Endothelial cell of umbilical vein (primary cell): ENCODE measurements around the gene CD34. TPM values are rescaled to one million over a fixed set of nuclear protein-coding genes. Genes with fewer than 3 reads are reported as not detected.

Experiments
- BruUV-seq: library from RNA; stranded (reverse); fragments of 400-500 nt; replicated peaks from 2 replicates; lab custom pipeline; 2021; lab: Mats Ljungman, UMichigan
- CTCF ChIA-PET: fragments of 300-600, 350-600 bp; sonication (Branson Sonifier 250); formaldehyde crosslinking; loops from one replicate; lab custom pipeline; 2021; ENCODE audit warnings: antibody characterized with exemption, inconsistent platforms; lab: Charles Lee
- POLR2A ChIA-PET: fragments of 300-600, 350-600 bp; sonication (Branson Sonifier 250); formaldehyde crosslinking; loops from one replicate; lab custom pipeline; 2021; ENCODE audit warnings: antibody characterized with exemption, inconsistent platforms; lab: Charles Lee
- DNase-seq: peaks from one replicate; pipeline ENCODE4 v3.0.0-alpha.2; 2011; ENCODE audit warnings: low read depth, low spot score
- FAIRE-seq: peaks from 2 replicates; lab custom pipeline; 2011; peaks lifted over from hg19 to GRCh38; lab: Jason Lieb, UNC
- H2AFZ ChIP-seq: 2 replicates; pipeline ENCODE4 v1.6.0; 2012; ENCODE audit warnings: low read depth, low read length, control low read depth, inconsistent platforms
- H3K27ac ChIP-seq: 2 replicates; pipeline ENCODE4 v1.5.1; 2011; ENCODE audit warnings: low read depth, mild to moderate bottlenecking, control low read depth, low read length, moderate library complexity; ENCODE audit not compliant: insufficient read depth
- H3K27me3 ChIP-seq, 2 experiments: 2 replicates each; pipeline versions ENCODE4 v1.6.0 to v1.6.1; 2011; ENCODE audit warnings: low read length in 2 of 2, mixed read lengths in 1 of 2; ENCODE audit not compliant: control insufficient read depth in 2 of 2, insufficient read depth in 2 of 2
- H3K36me3 ChIP-seq, 2 experiments: 2 replicates in 1 of 2; 3 replicates in 1 of 2; pipeline ENCODE4 v1.5.1; 2011; ENCODE audit warnings: low read length in 2 of 2, mild to moderate bottlenecking in 1 of 2, moderate library complexity in 1 of 2; ENCODE audit not compliant: control insufficient read depth in 2 of 2, insufficient read depth in 2 of 2; ENCODE audit errors: extremely low read depth in 1 of 2
- H3K4me1 ChIP-seq: 3 replicates; pipeline ENCODE4 v1.5.1; 2011; ENCODE audit warnings: mild to moderate bottlenecking, low read length; ENCODE audit not compliant: control insufficient read depth, insufficient read depth; ENCODE audit errors: extremely low read depth
- H3K4me2 ChIP-seq: 2 replicates; pipeline ENCODE4 v1.6.1; 2011; ENCODE audit warnings: low read length, control low read depth, mixed read lengths; ENCODE audit not compliant: insufficient read depth
- H3K4me3 ChIP-seq, 3 experiments: fragments of 200-600 bp in 1 of 3; sonication (generic), shearing (Covaris generic) in 1 of 3; replicated peaks in 1 of 3; 2 replicates each; pipeline ENCODE4 v1.5.1; 2011 to 2016; ENCODE audit warnings: control low read depth in 3 of 3, low read length in 3 of 3, mild to moderate bottlenecking in 2 of 3, inconsistent platforms in 1 of 3, low read depth in 1 of 3, moderate library complexity in 1 of 3; ENCODE audit not compliant: insufficient read depth in 1 of 3
- H3K79me2 ChIP-seq: 2 replicates; pipeline ENCODE4 v1.6.0; 2012; ENCODE audit warnings: low read length, inconsistent platforms; ENCODE audit not compliant: control insufficient read depth, insufficient read depth
- H3K9ac ChIP-seq: replicated peaks from 2 replicates; pipeline ENCODE3; 2011; ENCODE audit warnings: low read length, control low read depth; ENCODE audit not compliant: insufficient read depth; ENCODE audit errors: extremely low read depth
- H3K9me1 ChIP-seq: replicated peaks from 3 replicates; pipeline ENCODE4 v1.6.0; 2011; ENCODE audit warnings: mild to moderate bottlenecking, low read length; ENCODE audit not compliant: control insufficient read depth, insufficient read depth; ENCODE audit errors: extremely low read depth
- H3K9me3 ChIP-seq: replicated peaks from 2 replicates; pipeline ENCODE4 v1.5.1; 2012; ENCODE audit warnings: low read length, inconsistent platforms; ENCODE audit not compliant: control insufficient read depth, insufficient read depth
- H4K20me1 ChIP-seq: replicated peaks from 2 replicates; pipeline ENCODE3; 2011; ENCODE audit warnings: mild to moderate bottlenecking, low read length; ENCODE audit not compliant: control insufficient read depth, insufficient read depth; ENCODE audit errors: extremely low read depth
- EZH2 ChIP-seq: IDR thresholded peaks from 2 replicates; pipeline ENCODE4 v1.6.1; 2012; ENCODE audit warnings: borderline replicate concordance, low read depth, mild to moderate bottlenecking, moderate library complexity, low read length, inconsistent platforms; ENCODE audit not compliant: severe bottlenecking
- FOS ChIP-seq: IDR thresholded peaks from 2 replicates; pipeline ENCODE4 v1.6.1; 2011; ENCODE audit warnings: mild to moderate bottlenecking, low read length, moderate library complexity, borderline replicate concordance; ENCODE audit not compliant: insufficient read depth
- GATA2 ChIP-seq: IDR thresholded peaks from 2 replicates; pipeline ENCODE4 v1.7.0; 2011; ENCODE audit warnings: low read depth, mild to moderate bottlenecking, moderate library complexity, mixed read lengths, low read length; ENCODE audit not compliant: insufficient read length, insufficient read depth
- JUN ChIP-seq: IDR thresholded peaks from 2 replicates; pipeline ENCODE4 v1.6.1; 2011; ENCODE audit warnings: borderline replicate concordance, low read depth; ENCODE audit not compliant: insufficient read length, insufficient read depth
- POLR2A ChIP-seq: IDR thresholded peaks from 2 replicates; pipeline ENCODE4 v1.6.1; 2012; ENCODE audit warnings: low read depth, mild to moderate bottlenecking, control low read depth, low read length
- POLR2AphosphoS5 ChIP-seq: IDR thresholded peaks from 2 replicates; pipeline ENCODE4 v1.6.1; 2012; ENCODE audit warnings: low read depth, mild to moderate bottlenecking, control low read depth, low read length, moderate library complexity; ENCODE audit not compliant: insufficient read depth
- dilution Hi-C: fragments of 300-500 bp; cut with MboI; formaldehyde crosslinking; loops from one replicate; pipeline ENCODE4 v1.15.0; 2019; ENCODE audit warnings: low sequenced_read_pairs; ENCODE audit not compliant: extremely low pct_ligation_motif_present
- intact Hi-C: fragments of 100-400 bp; cut with micrococcal nuclease; formaldehyde crosslinking; loops from one replicate; pipeline ENCODE4 v1.10.0; 2022
- polyA plus RNA-seq, 4 experiments: library from polyadenylated mRNA; depleted of rRNA in 3 of 4; stranded (reverse) in 3 of 4; unstranded in 1 of 4; fragments of >200 nt; gene quantifications; 2 replicates each; pipeline versions ENCODE4 v1.2.1 to v1.2.3, GENCODE V29; 2011 to 2012; ENCODE audit warnings: missing spikeins in 1 of 4
- total RNA-seq: library from RNA; stranded (reverse); gene quantifications from 2 replicates; pipeline ENCODE4 v1.2.3, GENCODE V29; 2021
- TF ChIP-seq, protein P1 (sequence below), 2 donors: IDR thresholded peaks; 1 replicate in 1 of 2; 2 replicates in 1 of 2; pipeline ENCODE4 v1.5.1; 2011; ENCODE audit warnings: low read length in 2 of 2, mild to moderate bottlenecking in 2 of 2, moderate library complexity in 2 of 2, control low read depth in 1 of 2, inconsistent platforms in 1 of 2, low read depth in 1 of 2; ENCODE audit not compliant: insufficient read depth in 1 of 2; ENCODE audit errors: extremely low read depth in 1 of 2
- TF ChIP-seq, protein P2 (sequence below): IDR thresholded peaks from 2 replicates; pipeline ENCODE4 v1.6.1; 2011; ENCODE audit not compliant: insufficient read depth, insufficient read length

The CD34 gene
- total and polyA plus RNA-seq, 2 donors (not counting 3 experiments of a cell fraction or from before 2014, with no cell fraction given), result 102 to 174 TPM

DNA sequence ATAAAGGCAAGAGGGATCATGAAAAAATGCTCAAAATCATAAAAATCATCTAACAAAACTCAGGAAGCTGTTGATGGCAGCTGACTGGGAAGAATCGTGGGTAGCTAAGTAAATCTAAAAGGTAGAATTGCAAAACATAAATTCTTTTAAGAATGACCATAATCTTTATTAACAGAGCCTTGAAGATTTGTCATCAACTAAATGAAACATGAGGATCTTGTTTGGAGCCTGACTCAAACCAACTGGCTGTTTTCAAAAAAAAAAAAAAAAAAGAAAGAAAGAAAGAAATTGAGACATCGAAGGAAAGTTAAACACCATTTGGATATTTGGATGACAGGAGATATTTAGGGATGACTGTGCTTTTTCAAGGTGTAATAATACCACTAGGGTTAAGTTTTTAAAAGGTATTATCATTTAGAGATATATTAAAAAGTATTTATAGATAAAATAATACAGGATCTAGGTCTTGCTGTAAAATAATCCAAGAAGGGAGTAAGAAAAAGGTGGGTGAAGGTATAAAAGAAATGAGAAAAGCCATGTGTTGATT, 48.6 kb downstream of the CD34 start:
- H3K4me1 ChIP-seq, result peaks cover 29% of the 10 kb centered on the region
- H3K36me3 ChIP-seq, result peaks cover 9 to 23% of the 10 kb centered on the region in 2 experiments
- ChIA-PET POLR2A (interaction anchor here (0.7 kb wide), 1 partner anchor 21 kb away, joined by 6 read pairs; no protein-coding TSS in a partner anchor), CTCF (interaction anchor here (0.8 to 19.1 kb wide), 4 partner anchors 13 to 136 kb away, joined by 3 to 634 read pairs (median 4); no protein-coding TSS in a partner anchor)
- H4K20me1 ChIP-seq, result no peaks in the 10 kb centered on the region
- intact Hi-C loops (no loop called here), dilution Hi-C loops (no loop called here)
- no peaks in the 10 kb centered on the region for H3K27me3 ChIP-seq
- H3K4me2 ChIP-seq, result no peak overlapping the region
- H3K9me3 ChIP-seq, result no peaks in the 10 kb centered on the region
- peaks cover 67% of the 10 kb centered on the region for H3K79me2 ChIP-seq
- TF ChIP-seq JUN (no peak), FOS (no peak), POLR2A (no peak), EZH2 (no peak), POLR2AphosphoS5 (no peak), GATA2 (no peak)
- TF ChIP-seq, protein P1, sequence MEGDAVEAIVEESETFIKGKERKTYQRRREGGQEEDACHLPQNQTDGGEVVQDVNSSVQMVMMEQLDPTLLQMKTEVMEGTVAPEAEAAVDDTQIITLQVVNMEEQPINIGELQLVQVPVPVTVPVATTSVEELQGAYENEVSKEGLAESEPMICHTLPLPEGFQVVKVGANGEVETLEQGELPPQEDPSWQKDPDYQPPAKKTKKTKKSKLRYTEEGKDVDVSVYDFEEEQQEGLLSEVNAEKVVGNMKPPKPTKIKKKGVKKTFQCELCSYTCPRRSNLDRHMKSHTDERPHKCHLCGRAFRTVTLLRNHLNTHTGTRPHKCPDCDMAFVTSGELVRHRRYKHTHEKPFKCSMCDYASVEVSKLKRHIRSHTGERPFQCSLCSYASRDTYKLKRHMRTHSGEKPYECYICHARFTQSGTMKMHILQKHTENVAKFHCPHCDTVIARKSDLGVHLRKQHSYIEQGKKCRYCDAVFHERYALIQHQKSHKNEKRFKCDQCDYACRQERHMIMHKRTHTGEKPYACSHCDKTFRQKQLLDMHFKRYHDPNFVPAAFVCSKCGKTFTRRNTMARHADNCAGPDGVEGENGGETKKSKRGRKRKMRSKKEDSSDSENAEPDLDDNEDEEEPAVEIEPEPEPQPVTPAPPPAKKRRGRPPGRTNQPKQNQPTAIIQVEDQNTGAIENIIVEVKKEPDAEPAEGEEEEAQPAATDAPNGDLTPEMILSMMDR (IDR thresholded peaks at IDR 0.05; ENCODE audit: extremely low read depth in 1 of 2, insufficient read depth in 1 of 2, low read depth in 1 of 2, low read length in 2 of 2), result no peak
- TF ChIP-seq, protein P2, sequence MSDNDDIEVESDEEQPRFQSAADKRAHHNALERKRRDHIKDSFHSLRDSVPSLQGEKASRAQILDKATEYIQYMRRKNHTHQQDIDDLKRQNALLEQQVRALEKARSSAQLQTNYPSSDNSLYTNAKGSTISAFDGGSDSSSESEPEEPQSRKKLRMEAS, result no peak
- H3K4me3 ChIP-seq, result no peak overlapping the region
- no peak for DNase-seq
- H3K9me1 ChIP-seq, result no peaks in the 10 kb centered on the region
- H3K9ac ChIP-seq, result no peak overlapping the region
- FAIRE-seq, result no peak
- H2AFZ ChIP-seq, result no peak overlapping the region
- BruUV-seq, result no TSS peak
- H3K27ac ChIP-seq, result no peak overlapping the region
